Measurements from ENCODE around the gene PIK3R2.

Gene PIK3R2

DNA sequence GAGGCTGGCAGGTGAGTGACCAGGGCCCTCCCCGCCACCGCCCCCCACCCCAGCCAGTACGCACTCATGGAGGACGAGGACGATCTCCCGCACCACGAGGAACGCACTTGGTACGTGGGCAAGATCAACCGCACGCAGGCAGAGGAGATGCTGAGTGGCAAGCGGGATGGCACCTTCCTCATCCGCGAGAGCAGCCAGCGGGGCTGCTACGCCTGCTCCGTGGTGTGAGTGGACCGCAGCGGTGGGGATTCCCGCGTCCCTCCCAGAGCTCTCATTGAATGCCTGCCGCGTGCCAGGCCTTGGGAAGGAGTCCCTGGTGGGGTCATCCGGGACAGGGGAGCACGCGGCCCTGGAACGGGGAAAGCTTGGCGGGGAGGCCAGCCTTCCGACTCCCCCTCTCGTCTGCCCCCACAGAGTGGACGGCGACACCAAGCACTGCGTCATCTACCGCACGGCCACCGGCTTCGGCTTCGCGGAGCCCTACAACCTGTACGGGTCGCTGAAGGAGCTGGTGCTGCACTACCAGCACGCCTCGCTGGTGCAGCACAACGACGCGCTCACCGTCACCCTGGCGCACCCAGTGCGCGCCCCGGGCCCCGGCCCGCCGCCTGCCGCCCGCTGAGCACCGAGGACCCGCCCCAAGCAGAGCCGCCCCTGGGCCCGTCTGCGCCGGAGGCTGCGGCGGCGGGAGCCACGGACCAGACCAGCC, 15.9 kb downstream of the PIK3R2 start:
- Histone ChIP-seq H3K9me2 (replicated peaks; ENCODE audit: insufficient read depth, low read length) (no peaks in the 10 kb centered on the region), H3K9me3 (ENCODE audit: insufficient read depth, low read length) (no peaks in the 10 kb centered on the region), H3K4me3 (ENCODE audit: insufficient read depth, low read length, poor library complexity, severe bottlenecking) (no peak overlapping the region), H3K27ac (ENCODE audit: low read depth, low read length) (peak overlapping the region; percentile 93), H3K27me3 (ENCODE audit: low read length) (no peaks in the 10 kb centered on the region), H4K20me1 (ENCODE audit: low read depth, low read length) (no peaks in the 10 kb centered on the region), H3K4me2 (ENCODE audit: low read depth, low read length, poor library complexity, severe bottlenecking) (peak overlapping the region; percentile 55), H3F3A (ENCODE audit: insufficient read depth) (peaks cover 39% of the 10 kb centered on the region), H2AFZ (ENCODE audit: low read depth, low read length, severe bottlenecking) (no peak overlapping the region), H3K9ac (ENCODE audit: low read length) (peak overlapping the region; percentile 84), H3K36me3 (ENCODE audit: low read length) (no peaks in the 10 kb centered on the region), H3K79me2 (ENCODE audit: insufficient read depth, low read length) (peaks cover 2% of the 10 kb centered on the region)
- TF ChIP-seq CTCF (IDR thresholded peaks at IDR 0.05; ENCODE audit: insufficient read depth, low read length, poor library complexity, severe bottlenecking) (no peak), EZH2phosphoT487 (conservative IDR thresholded peaks at IDR 0.05; ENCODE audit: low read length) (no peak)

GRCh38 chr19:18170714-18171255, 17.8 kb downstream of the PIK3R2 start:
- H3K9me3 ChIP-seq (ENCODE audit: insufficient read depth, low read length): no peaks in the 10 kb centered on the region

GRCh38 chr19:18171605-18172327, 18.8 kb downstream of the PIK3R2 start:
- Histone ChIP-seq H3F3A (ENCODE audit: insufficient read depth) (peaks cover 39% of the 10 kb centered on the region), H3K36me3 (ENCODE audit: low read length) (peaks cover 16% of the 10 kb centered on the region), H3K9me3 (ENCODE audit: insufficient read depth, low read length) (no peaks in the 10 kb centered on the region), H3K27me3 (ENCODE audit: low read length) (no peaks in the 10 kb centered on the region), H3K9me2 (replicated peaks; ENCODE audit: insufficient read depth, low read length) (no peaks in the 10 kb centered on the region), H3K4me2 (ENCODE audit: low read depth, low read length, poor library complexity, severe bottlenecking) (peak overlapping the region; percentile 55), H3K79me2 (ENCODE audit: insufficient read depth, low read length) (peaks cover 26% of the 10 kb centered on the region), H2AFZ (ENCODE audit: low read depth, low read length, severe bottlenecking) (no peak overlapping the region), H4K20me1 (ENCODE audit: low read depth, low read length) (peaks cover 4% of the 10 kb centered on the region; the same call in 1 of the 2 replicates), H3K9ac (ENCODE audit: low read length) (peak overlapping the region; percentile 84), H3K27ac (ENCODE audit: low read depth, low read length) (peak overlapping the region; percentile 93), H3K4me3 (ENCODE audit: insufficient read depth, low read length, poor library complexity, severe bottlenecking) (no peak overlapping the region)
- TF ChIP-seq CTCF (IDR thresholded peaks at IDR 0.05; ENCODE audit: insufficient read depth, low read length, poor library complexity, severe bottlenecking) (no peak), EZH2phosphoT487 (conservative IDR thresholded peaks at IDR 0.05; ENCODE audit: low read length) (no peak)

More at GRCh38 chr19:18170714-18171255, 17.8 kb downstream of the PIK3R2 start:
- peak overlapping the region; percentile 55 for H3K4me2 ChIP-seq (ENCODE audit: low read depth, low read length, poor library complexity, severe bottlenecking)
- peaks cover 4% of the 10 kb centered on the region; the same call in 1 of the 2 replicates for H4K20me1 ChIP-seq (ENCODE audit: low read depth, low read length)
- H3F3A ChIP-seq (ENCODE audit: insufficient read depth): peaks cover 39% of the 10 kb centered on the region
- peaks cover 20% of the 10 kb centered on the region for H3K79me2 ChIP-seq (ENCODE audit: insufficient read depth, low read length)
- H3K27ac ChIP-seq (ENCODE audit: low read depth, low read length): peak overlapping the region; percentile 93
- TF ChIP-seq CTCF (IDR thresholded peaks at IDR 0.05; ENCODE audit: insufficient read depth, low read length, poor library complexity, severe bottlenecking): no peak
- TF ChIP-seq EZH2phosphoT487 (conservative IDR thresholded peaks at IDR 0.05; ENCODE audit: low read length): no peak
- H3K27me3 ChIP-seq (ENCODE audit: low read length): no peaks in the 10 kb centered on the region
- H3K9me2 ChIP-seq (replicated peaks; ENCODE audit: insufficient read depth, low read length): no peaks in the 10 kb centered on the region
- H3K9ac ChIP-seq (ENCODE audit: low read length): peak overlapping the region; percentile 84
- H3K36me3 ChIP-seq (ENCODE audit: low read length): peaks cover 10% of the 10 kb centered on the region
- no peak overlapping the region for H2AFZ ChIP-seq (ENCODE audit: low read depth, low read length, severe bottlenecking)
- H3K4me3 ChIP-seq (ENCODE audit: insufficient read depth, low read length, poor library complexity, severe bottlenecking): peak overlapping the region; percentile 29

Measured in SU-DHL-6 (cell line).